IPS DF 4.7 (cell line): ENCODE data around the gene EXOC1L.

ENCODE experiments used
- DNase-seq: peaks from one replicate; pipeline ENCODE4 v3.0.0-alpha.2; 2013; ENCODE audit warnings: low spot score; ENCODE audit errors: extremely low read depth

The EXOC1L gene, protein sequence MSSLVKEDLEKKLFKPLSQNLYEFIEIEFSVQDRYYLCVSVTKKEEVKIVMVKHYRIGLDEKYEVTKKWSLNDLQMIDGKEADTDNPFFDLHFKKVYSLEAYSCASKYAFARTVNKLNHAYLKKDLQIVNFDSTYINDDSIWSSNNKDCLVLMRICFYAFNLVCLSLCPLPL

GRCh38 chr4:55819634-55820033 is at the start of gene EXOC1L:
EXOC1L (plus strand) TSS chr4:55819790; CDS start chr4:55820027, 237 bp downstream.
- DNase-seq: peak; percentile 46

GRCh38 chr4:55770662-55771061 is 48.9 kb upstream of the EXOC1L start:
- no peak for DNase-seq

DNA sequence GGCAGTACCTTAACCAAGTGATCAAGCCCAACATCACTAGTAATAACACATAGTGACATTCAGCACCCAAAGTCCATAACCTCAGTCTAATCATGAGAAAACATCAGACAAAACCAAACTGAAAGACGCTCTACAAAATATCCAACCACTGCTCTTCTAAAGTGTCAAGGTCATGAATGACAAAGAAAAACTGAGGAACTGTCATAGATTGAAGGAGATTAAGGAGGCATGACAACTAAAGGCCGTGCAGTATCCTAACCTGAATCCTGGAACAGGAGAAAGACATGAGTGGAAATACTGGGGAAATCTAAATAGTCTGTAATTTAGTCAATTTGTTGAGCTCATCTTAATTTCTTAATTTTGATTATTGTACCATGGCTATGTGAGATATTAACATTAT is 38.2 kb upstream of the EXOC1L start:
- DNase-seq: no peak

- no peak for DNase-seq
Observed at GRCh38 chr4:55781812-55782211, 37.8 kb upstream of the EXOC1L start.

DNA sequence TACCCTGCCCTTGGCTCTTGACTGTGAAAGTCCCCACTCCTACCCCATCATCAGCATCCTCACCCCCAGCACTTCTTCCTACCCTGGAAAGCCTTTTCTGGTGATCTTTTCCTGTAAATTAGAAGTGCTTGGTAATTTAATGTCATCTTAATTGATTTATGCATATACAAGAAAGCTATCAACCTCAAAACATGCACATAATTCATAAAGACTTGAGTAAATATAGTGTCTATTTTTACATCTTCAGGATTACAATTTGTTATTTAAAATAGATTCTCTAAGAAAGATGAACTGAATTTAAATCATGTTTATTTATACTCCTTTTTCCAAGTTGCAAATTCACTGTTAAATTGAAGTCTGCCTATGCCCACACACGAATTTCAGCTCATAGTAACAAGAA is 36.0 kb upstream of the EXOC1L start:
- no peak for DNase-seq

- DNase-seq: no peak
Observed at GRCh38 chr4:55784747-55785146, 34.8 kb upstream of the EXOC1L start.

DNA sequence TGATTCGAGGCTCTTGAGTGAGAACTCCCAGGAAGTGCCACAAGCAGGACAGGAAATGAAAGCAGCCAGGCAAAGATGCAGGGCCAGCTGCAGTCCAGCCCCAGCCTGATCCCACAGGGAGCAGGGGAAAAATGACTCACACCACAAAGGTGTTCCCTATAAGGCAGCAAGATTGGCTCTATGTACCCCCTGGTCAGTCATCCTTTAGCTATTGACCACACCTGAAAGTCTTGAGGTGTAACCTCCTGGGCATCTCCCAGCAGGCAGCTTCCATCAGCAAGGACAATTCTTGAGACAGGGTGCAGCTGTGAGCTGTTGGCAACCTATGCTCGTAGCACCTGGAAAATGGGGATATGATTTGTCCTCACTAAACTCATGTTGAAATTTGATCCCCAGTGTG is 27.9 kb upstream of the EXOC1L start:
- no peak for DNase-seq

- no peak for DNase-seq
Observed at GRCh38 chr4:55793479-55793878, 26.1 kb upstream of the EXOC1L start.

- no peak for DNase-seq
Observed at GRCh38 chr4:55794053-55794452, 25.5 kb upstream of the EXOC1L start.

DNA sequence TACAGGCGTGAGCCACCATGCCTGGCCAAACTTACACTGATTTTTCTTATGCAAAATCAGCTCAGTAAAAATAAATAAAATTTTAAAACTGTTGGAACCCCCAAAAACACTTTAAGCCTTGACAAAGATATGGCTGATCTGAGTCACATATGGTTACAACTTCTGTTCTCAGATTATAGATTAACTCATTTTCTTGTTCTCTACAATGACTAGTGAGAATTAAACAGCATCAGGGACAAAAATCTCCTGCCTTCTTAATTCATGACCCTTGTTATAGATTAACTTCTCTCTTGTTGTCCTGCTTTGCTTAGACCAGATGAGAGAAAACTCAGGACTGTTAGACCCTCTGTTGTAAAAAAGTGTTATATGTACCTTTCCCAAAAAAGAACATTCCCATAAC is 24.2 kb upstream of the EXOC1L start:
- DNase-seq: no peak

GRCh38 chr4:55801498-55801897 is 18.1 kb upstream of the EXOC1L start:
- no peak for DNase-seq

GRCh38 chr4:55807556-55807955 is 12.0 kb upstream of the EXOC1L start:
- no peak for DNase-seq

GRCh38 chr4:55808186-55808585 is 11.4 kb upstream of the EXOC1L start:
- DNase-seq: no peak

DNA sequence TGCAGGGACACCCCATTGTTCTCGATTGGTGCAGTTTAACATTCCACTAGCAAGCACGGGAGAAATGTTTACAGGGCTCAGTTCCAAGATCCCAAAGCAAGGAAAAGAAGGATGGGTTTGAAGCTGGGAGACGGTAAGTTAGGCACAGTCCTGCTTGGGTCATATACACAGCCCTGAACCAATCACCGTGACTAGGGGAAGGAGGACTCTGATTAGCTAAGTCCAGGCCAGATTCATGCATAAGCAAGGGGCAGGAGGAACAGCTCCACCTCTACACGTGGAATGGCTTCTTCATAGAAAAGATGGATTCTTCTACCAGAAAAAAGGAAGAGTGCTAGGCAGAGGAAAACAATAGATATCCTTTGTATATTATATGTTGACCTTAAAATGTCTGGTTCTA is 11.0 kb upstream of the EXOC1L start:
- DNase-seq: no peak

DNA sequence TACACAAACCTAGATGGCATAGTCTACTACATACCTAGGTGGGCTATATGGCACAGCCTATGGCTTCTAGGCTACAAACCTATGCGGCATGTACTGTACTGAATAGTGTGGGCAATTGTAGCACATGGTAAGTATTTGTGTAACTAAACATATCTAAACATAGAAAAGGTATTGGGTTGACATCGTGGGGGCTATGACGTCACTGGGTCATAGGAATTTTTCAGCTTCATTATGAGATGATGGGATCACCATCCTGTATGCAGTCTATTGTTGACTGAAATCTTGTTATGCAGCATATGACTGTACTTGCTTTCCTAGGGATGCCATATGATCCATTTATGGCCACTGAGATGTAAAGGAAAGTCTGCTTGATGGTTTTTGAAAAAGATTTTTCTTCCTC is 1.9 kb upstream of the EXOC1L start:
- no peak for DNase-seq

DNA sequence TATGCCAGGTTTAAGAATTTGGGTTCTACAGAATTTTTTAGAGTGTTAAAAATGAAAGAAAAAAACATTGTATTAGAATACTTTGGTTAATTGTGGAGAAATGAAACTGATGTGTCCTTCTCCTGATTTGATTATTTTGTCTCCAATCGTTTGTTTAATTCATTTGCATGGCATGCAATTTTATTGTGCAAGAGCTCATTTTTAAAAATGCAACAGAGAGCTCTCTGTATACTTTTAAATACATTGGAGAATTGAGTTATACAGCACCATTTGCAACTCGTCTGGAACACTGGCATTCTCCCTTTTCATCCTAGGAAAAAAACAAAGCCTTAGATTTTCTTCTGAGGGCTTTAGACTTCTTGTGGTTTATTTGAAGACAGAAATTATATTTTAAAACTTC is 689 bp downstream of the EXOC1L start:
- DNase-seq: no peak

GRCh38 chr4:55822329-55822728 is 2.7 kb downstream of the EXOC1L start:
- DNase-seq: no peak

- no peak for DNase-seq
Observed at GRCh38 chr4:55824865-55825264, 5.3 kb downstream of the EXOC1L start.

DNA sequence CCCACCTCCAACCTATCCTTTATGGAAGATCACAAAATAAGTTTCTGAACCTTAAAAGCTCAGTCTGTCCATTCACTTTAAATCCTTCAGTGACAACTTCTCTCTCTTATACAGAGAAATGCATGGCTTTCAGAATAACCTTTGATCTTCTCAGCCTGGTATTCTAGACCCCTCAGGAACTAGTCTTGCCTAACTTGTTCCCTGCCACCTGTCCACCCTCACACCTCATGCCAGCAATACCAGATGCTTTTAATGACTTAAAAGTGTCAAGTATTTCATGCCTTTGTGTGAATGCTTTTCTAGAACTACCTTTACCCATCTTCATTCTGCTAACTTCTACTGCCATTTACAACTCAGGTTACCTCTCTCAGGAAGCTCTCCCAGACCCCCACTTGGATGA is 7.4 kb downstream of the EXOC1L start:
- DNase-seq: no peak

DNA sequence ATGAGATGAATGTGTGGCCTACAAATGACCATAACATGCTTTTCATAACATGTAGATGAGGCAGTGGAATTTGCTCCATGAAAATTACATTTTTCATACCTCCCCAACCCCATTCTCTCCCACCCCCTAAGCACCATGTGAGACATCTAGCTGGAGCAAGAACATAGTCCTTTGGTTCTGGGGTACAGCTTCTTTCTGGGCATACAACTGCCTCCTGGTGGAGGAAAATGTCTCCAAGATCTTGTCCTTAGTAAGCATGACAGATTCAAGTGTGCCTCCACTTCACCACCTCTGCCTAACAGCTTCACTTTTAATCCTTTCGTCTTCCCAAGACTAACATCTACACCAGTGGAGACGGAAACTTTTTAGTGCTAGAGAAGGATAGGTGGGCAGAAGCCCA is 8.0 kb downstream of the EXOC1L start:
- DNase-seq: no peak

DNA sequence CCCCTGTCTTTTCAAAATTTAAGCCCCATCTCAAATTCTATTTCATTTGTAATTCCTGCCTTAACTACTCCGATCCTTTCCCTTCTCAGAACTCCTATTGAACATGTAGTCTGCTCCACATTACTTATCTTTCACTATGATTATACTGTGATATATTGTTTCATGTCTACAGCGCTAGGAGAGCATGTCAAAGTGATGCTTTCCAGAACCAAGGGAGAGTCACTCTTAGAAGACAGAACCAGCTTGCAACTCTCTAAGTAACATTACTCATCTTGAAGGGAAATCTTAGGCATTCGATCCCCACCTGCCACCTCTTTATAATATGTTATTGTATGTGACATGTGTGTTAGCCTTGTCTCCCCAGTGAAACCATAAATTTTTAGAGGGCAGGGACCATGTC is 10.5 kb downstream of the EXOC1L start:
- DNase-seq: no peak

DNA sequence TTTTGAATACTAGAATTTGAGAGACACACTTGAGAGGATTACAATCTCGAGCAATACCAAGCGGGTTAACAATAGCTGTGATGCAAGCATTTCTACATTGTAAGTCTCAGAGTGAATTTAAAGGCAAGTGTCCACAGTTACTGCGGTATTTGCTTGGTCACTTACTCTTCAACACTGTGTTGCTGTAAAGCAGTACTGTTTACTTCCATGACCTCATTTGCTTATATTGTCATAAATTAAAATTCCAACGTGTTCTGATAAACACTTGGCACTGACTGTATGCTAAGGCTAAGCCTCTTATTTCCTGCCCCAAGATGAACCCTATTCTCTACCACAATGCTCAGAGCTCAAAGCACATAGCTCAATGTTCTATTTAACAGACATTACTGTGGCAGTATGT is 11.1 kb downstream of the EXOC1L start:
- DNase-seq: no peak

GRCh38 chr4:55834086-55834795 is 14.7 kb downstream of the EXOC1L start:
- no peak for DNase-seq
